ENCODE measurements around the gene EIF2B2. TPM values are rescaled to one million over a fixed set of nuclear protein-coding genes. Genes with fewer than 3 reads are reported as not detected.

The EIF2B2 gene
- total RNA-seq, 1 donor from 2014 or later = 37.2 TPM

- Mint-ChIP-seq H3K27ac (no peak overlapping the region), H3K4me1 (no peaks in the 10 kb centered on the region), H3K36me3 (ENCODE audit: low read depth) (no peaks in the 10 kb centered on the region), H3K27me3 (no peaks in the 10 kb centered on the region), H3K4me3 (no peak overlapping the region), H3K9me3 (no peaks in the 10 kb centered on the region)
- TF ChIP-seq CTCF (IDR thresholded peaks at IDR 0.05) = no peak
- ChIA-PET CTCF (no interaction called here), POLR2A (no interaction called here)
- DNase-seq (no peak), ATAC-seq (ENCODE audit: low read depth) (no peak)
- intact Hi-C loops (cut with micrococcal nuclease) = no loop called here
These were observed 28.8 kb upstream of the EIF2B2 start for GRCh38 chr14:74973905-74974363.

GRCh38 chr14:74974364-74975058 lies 28.2 kb upstream of the EIF2B2 start:
- ATAC-seq (ENCODE audit: low read depth) (no peak), DNase-seq (no peak)
- intact Hi-C loops (cut with micrococcal nuclease) = no loop called here
- no peak overlapping the region for H3K4me3 Mint-ChIP-seq
- no peaks in the 10 kb centered on the region for H3K9me3 Mint-ChIP-seq
- no peak for TF ChIP-seq CTCF (IDR thresholded peaks at IDR 0.05)
- no peaks in the 10 kb centered on the region for H3K27me3 Mint-ChIP-seq
- no peak overlapping the region for H3K27ac Mint-ChIP-seq
- ChIA-PET POLR2A (no interaction called here), CTCF (no interaction called here)
- no peaks in the 10 kb centered on the region for H3K4me1 Mint-ChIP-seq
- no peaks in the 10 kb centered on the region for H3K36me3 Mint-ChIP-seq (ENCODE audit: low read depth)

GRCh38 chr14:74975059-74975810 lies 27.5 kb upstream of the EIF2B2 start:
- Mint-ChIP-seq H3K4me1 (no peaks in the 10 kb centered on the region), H3K36me3 (ENCODE audit: low read depth) (no peaks in the 10 kb centered on the region), H3K27me3 (no peaks in the 10 kb centered on the region), H3K9me3 (no peaks in the 10 kb centered on the region), H3K4me3 (no peak overlapping the region), H3K27ac (no peak overlapping the region)
- no peak for TF ChIP-seq CTCF (IDR thresholded peaks at IDR 0.05)
- CTCF ChIA-PET = no interaction called here
- intact Hi-C loops (cut with micrococcal nuclease) = no loop called here
- DNase-seq = no peak
- ATAC-seq (ENCODE audit: low read depth) = no peak
- POLR2A ChIA-PET = no interaction called here

- no peak for TF ChIP-seq CTCF (IDR thresholded peaks at IDR 0.05)
- ATAC-seq (ENCODE audit: low read depth) (no peak), DNase-seq (no peak)
- H3K36me3 Mint-ChIP-seq (ENCODE audit: low read depth) = no peaks in the 10 kb centered on the region
- no peaks in the 10 kb centered on the region for H3K27me3 Mint-ChIP-seq
- ChIA-PET POLR2A (no interaction called here), CTCF (no interaction called here)
- intact Hi-C loops (cut with micrococcal nuclease) = no loop called here
- no peaks in the 10 kb centered on the region for H3K9me3 Mint-ChIP-seq
- H3K4me1 Mint-ChIP-seq = no peaks in the 10 kb centered on the region
- no peak overlapping the region for H3K4me3 Mint-ChIP-seq
- H3K27ac Mint-ChIP-seq = no peak overlapping the region
These were observed 26.2 kb upstream of the EIF2B2 start for GRCh38 chr14:74976264-74977113.
